Calu3 (cell line): ENCODE results near the gene ELOVL6. TPM values are rescaled to one million over a fixed set of nuclear protein-coding genes. Genes with fewer than 3 reads are reported as not detected.

Experiments used
- Bru-seq: library from RNA; stranded (reverse); fragments of 400-500 nt; gene quantifications from one replicate; lab custom pipeline; 2021; lab: Mats Ljungman, UMichigan
- BruChase-seq, 2 experiments: library from RNA; stranded (reverse); fragments of 400-500 nt; gene quantifications; one replicate each; lab custom pipeline; 2021; lab: Mats Ljungman, UMichigan
- BruUV-seq: library from RNA; stranded (reverse); fragments of 400-500 nt; replicated peaks from 2 replicates; lab custom pipeline; 2021; lab: Mats Ljungman, UMichigan
- CTCF ChIA-PET: fragments of 300-600 bp; sonication (Branson Sonifier 250); formaldehyde crosslinking; loops from one replicate; lab custom pipeline; 2022; ENCODE audit warnings: antibody characterized with exemption; lab: Charles Lee
- DNase-seq: peaks from one replicate; pipeline ENCODE4 v3.0.0; 2022
- H3K27ac Mint-ChIP-seq: one replicate; pipeline ENCODE4 v1.8.0; 2022; ENCODE audit warnings: mixed read lengths; ENCODE audit not compliant: unreplicated experiment
- H3K27me3 Mint-ChIP-seq: one replicate; pipeline ENCODE4 v1.8.0; 2022; ENCODE audit warnings: mixed read lengths; ENCODE audit not compliant: unreplicated experiment
- H3K36me3 Mint-ChIP-seq: one replicate; pipeline ENCODE4 v1.8.0; 2022; ENCODE audit warnings: mild to moderate bottlenecking, moderate library complexity, mixed read lengths; ENCODE audit not compliant: insufficient read depth, unreplicated experiment
- H3K4me1 Mint-ChIP-seq: one replicate; pipeline ENCODE4 v1.8.0; 2022; ENCODE audit warnings: mild to moderate bottlenecking, low read depth, mixed read lengths; ENCODE audit not compliant: unreplicated experiment
- H3K4me3 Mint-ChIP-seq: one replicate; pipeline ENCODE4 v1.8.0; 2022; ENCODE audit warnings: mild to moderate bottlenecking, low read depth, moderate library complexity, mixed read lengths; ENCODE audit not compliant: unreplicated experiment
- H3K9me3 Mint-ChIP-seq: one replicate; pipeline ENCODE4 v1.8.0; 2022; ENCODE audit warnings: low read depth, mixed read lengths; ENCODE audit not compliant: unreplicated experiment
- CTCF ChIP-seq: fragments of 200-600 bp; IDR thresholded peaks from one replicate; pipeline ENCODE4 v1.8.0; 2022; ENCODE audit warnings: antibody characterized with exemption; ENCODE audit not compliant: unreplicated experiment
- intact Hi-C: fragments of 100-400 bp; cut with micrococcal nuclease; formaldehyde crosslinking; loops from one replicate; pipeline ENCODE4 v1.10.0; 2022; ENCODE audit not compliant: unreplicated experiment
- long read RNA-seq: library from polyadenylated mRNA; stranded (forward); transcript quantifications from one replicate; pipeline ENCODE4 v2.0.0, GENCODE V29; 2022
- total RNA-seq: library from RNA; stranded (reverse); gene quantifications from 2 replicates; pipeline ENCODE4 v1.2.3, GENCODE V29; 2022

Gene ELOVL6
- total RNA-seq (26.1 and 31.3 TPM in 2 replicates), Bru-seq, nascent RNA (percentile 76 among the genes with signal in this experiment), BruChase-seq, experiment 1, labeled RNA remaining after a 6-hour chase (percentile 66 among the genes with signal in this experiment), BruChase-seq, experiment 2, labeled RNA remaining after a 2-hour chase (percentile 56 among the genes with signal in this experiment)
- long read RNA-seq, full-length matches to known transcripts = 23 of 30 reads
- long read RNA-seq, partial matches to known transcripts = 0 of 30 reads
- long read RNA-seq, other reads (novel, unspliced or antisense) = 7 of 30 reads

- Mint-ChIP-seq H3K4me3 (peak within 1 kb of the TSS; percentile 79), H3K27ac (peak within 1 kb of the TSS; percentile 86), H3K27me3 (no peaks in the 10 kb centered on the region), H3K9me3 (no peaks in the 10 kb centered on the region), H3K4me1 (peaks cover 44% of the 10 kb centered on the region), H3K36me3 (peaks cover 43% of the 10 kb centered on the region)
- peak; percentile 55 for DNase-seq
- BruUV-seq = no TSS peak
- no peak for TF ChIP-seq CTCF
- CTCF ChIA-PET = interaction anchor here (0.6 kb wide), 3 partner anchors 25 to 519 kb away, joined by 4 to 6 read pairs (median 5); no protein-coding TSS in a partner anchor
- intact Hi-C loops = loop anchor here (10.0 kb wide), 2 partner anchors 194 to 316 kb away; no protein-coding TSS in a partner anchor
Observed at GRCh38 chr4:110198435-110199416, at the start of gene ELOVL6. TSS of gene ELOVL6 (minus strand) at chr4:110198615. CDS start at chr4:110198335, 280 bp downstream.

GRCh38 chr4:110248100-110248499 lies 49.7 kb upstream of the ELOVL6 start:
- no TSS peak for BruUV-seq
- DNase-seq = no peak
- Mint-ChIP-seq H3K4me3 (no peak overlapping the region), H3K27me3 (no peaks in the 10 kb centered on the region), H3K27ac (no peak overlapping the region), H3K36me3 (no peaks in the 10 kb centered on the region), H3K4me1 (peaks cover 8% of the 10 kb centered on the region), H3K9me3 (no peaks in the 10 kb centered on the region)
- TF ChIP-seq CTCF = no peak
- intact Hi-C loops = no loop called here
- CTCF ChIA-PET = no interaction called here

GRCh38 chr4:110247591-110247990 lies 49.2 kb upstream of the ELOVL6 start:
- no peaks in the 10 kb centered on the region for H3K9me3 Mint-ChIP-seq
- no peak overlapping the region for H3K4me3 Mint-ChIP-seq
- intact Hi-C loops = no loop called here
- H3K27ac Mint-ChIP-seq = no peak overlapping the region
- no peaks in the 10 kb centered on the region for H3K36me3 Mint-ChIP-seq
- no peaks in the 10 kb centered on the region for H3K27me3 Mint-ChIP-seq
- H3K4me1 Mint-ChIP-seq = peaks cover 8% of the 10 kb centered on the region
- no peak for TF ChIP-seq CTCF
- CTCF ChIA-PET = no interaction called here
- no TSS peak for BruUV-seq
- no peak for DNase-seq

- DNase-seq = no peak
Observed at GRCh38 chr4:110245577-110245976, 47.2 kb upstream of the ELOVL6 start.

More at GRCh38 chr4:110245577-110245976, 47.2 kb upstream of the ELOVL6 start:
- TF ChIP-seq CTCF = no peak
- no peaks in the 10 kb centered on the region for H3K36me3 Mint-ChIP-seq
- no peaks in the 10 kb centered on the region for H3K27me3 Mint-ChIP-seq
- BruUV-seq = no TSS peak
- CTCF ChIA-PET = no interaction called here
- H3K4me3 Mint-ChIP-seq = no peak overlapping the region
- H3K4me1 Mint-ChIP-seq = peaks cover 8% of the 10 kb centered on the region
- intact Hi-C loops = no loop called here
- H3K9me3 Mint-ChIP-seq = no peaks in the 10 kb centered on the region
- H3K27ac Mint-ChIP-seq = no peak overlapping the region
